ENCODE data around the gene MAP3K8. TPM values are rescaled to one million over a fixed set of nuclear protein-coding genes. Genes with fewer than 3 reads are reported as not detected.

Gene MAP3K8
- total RNA-seq, 4 donors from 2014 or later, result 18.4 to 63.8 (median 28.5) TPM

GRCh38 chr10:30396698-30397097, 37.3 kb upstream of the MAP3K8 start:
- Histone ChIP-seq H3K27ac (no peak overlapping the region), H3K36me3 (no peaks in the 10 kb centered on the region), H3K9me3 (no peaks in the 10 kb centered on the region), H3K4me1 (peaks cover 0 to 16% (median 0%) of the 10 kb centered on the region in 3 donors), H3K4me3 (no peak overlapping the region), H3K27me3 (no peaks in the 10 kb centered on the region)
- ATAC-seq, result no peak
- TF ChIP-seq POLR2A (IDR thresholded peaks at IDR 0.05) (no peak), EP300 (IDR thresholded peaks at IDR 0.05) (no peak), POLR2AphosphoS5 (IDR thresholded peaks at IDR 0.05) (no peak), CTCF (IDR thresholded peaks at IDR 0.05) (no peak)
- 71 to 78% methylated on average over 1 to 2 of the region's 2 CpGs for WGBS, 2 donors (ENCODE audit: low coverage in 1 of 2)

DNA sequence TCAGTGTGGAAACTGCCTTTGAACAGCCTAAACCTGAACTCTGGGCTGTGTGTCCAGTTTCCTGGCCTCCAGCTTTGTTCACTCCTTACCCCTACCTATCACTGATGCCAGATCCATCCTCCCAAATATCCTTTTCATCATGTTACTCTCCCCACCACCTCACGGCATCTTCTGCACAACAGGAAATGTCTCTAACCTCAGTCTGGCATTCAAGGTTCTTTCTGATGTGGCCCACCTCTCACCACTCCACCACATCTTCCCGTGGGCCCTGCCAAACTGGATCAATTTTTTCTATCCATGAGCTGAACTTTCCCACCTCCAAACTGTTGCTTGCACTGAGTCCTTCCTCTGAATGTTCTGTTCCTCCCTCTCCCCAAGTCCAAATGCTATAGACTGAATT, 35.8 kb upstream of the MAP3K8 start:
- no peak overlapping the region for H3K27ac ChIP-seq
- no peaks in the 10 kb centered on the region for H3K27me3 ChIP-seq
- H3K4me3 ChIP-seq, result no peak overlapping the region
- H3K36me3 ChIP-seq, result no peaks in the 10 kb centered on the region
- H3K9me3 ChIP-seq, result no peaks in the 10 kb centered on the region
- TF ChIP-seq POLR2AphosphoS5 (IDR thresholded peaks at IDR 0.05) (no peak), EP300 (IDR thresholded peaks at IDR 0.05) (no peak), POLR2A (IDR thresholded peaks at IDR 0.05) (no peak), CTCF (IDR thresholded peaks at IDR 0.05) (no peak)
- no peak for ATAC-seq
- H3K4me1 ChIP-seq, result peaks cover 0 to 8% (median 0%) of the 10 kb centered on the region in 3 donors
- WGBS, 2 donors (ENCODE audit: low coverage in 1 of 2), result 74 to 100% methylated on average over 2 of the region's 2 CpGs

- 85 to 100% methylated on average over 1 to 3 of the region's 4 CpGs for WGBS, 2 donors (ENCODE audit: low coverage in 1 of 2)
- ATAC-seq, result no peak
- no peak overlapping the region for H3K4me3 ChIP-seq
- H3K27ac ChIP-seq, result no peak overlapping the region
- H3K27me3 ChIP-seq, result no peaks in the 10 kb centered on the region
- H3K36me3 ChIP-seq, result no peaks in the 10 kb centered on the region
- peaks cover 0 to 8% (median 0%) of the 10 kb centered on the region in 3 donors for H3K4me1 ChIP-seq
- no peaks in the 10 kb centered on the region for H3K9me3 ChIP-seq
- TF ChIP-seq POLR2AphosphoS5 (IDR thresholded peaks at IDR 0.05) (no peak), EP300 (IDR thresholded peaks at IDR 0.05) (no peak), CTCF (IDR thresholded peaks at IDR 0.05) (no peak), POLR2A (IDR thresholded peaks at IDR 0.05) (no peak)
These were observed 35.2 kb upstream of the MAP3K8 start for GRCh38 chr10:30398788-30399187.

GRCh38 chr10:30403494-30403893, 30.5 kb upstream of the MAP3K8 start:
- no peaks in the 10 kb centered on the region for H3K4me1 ChIP-seq
- no peak overlapping the region for H3K27ac ChIP-seq
- H3K9me3 ChIP-seq, result peaks cover 0 to 16% (median 0%) of the 10 kb centered on the region in 3 donors
- WGBS, 2 donors (ENCODE audit: low coverage in 1 of 2), result 97 to 100% methylated on average over 5 to 9 of the region's 18 CpGs
- ATAC-seq, result no peak
- no peak overlapping the region for H3K4me3 ChIP-seq
- TF ChIP-seq POLR2AphosphoS5 (IDR thresholded peaks at IDR 0.05), result no peak
- no peak for TF ChIP-seq POLR2A (IDR thresholded peaks at IDR 0.05)
- no peak for TF ChIP-seq CTCF (IDR thresholded peaks at IDR 0.05)
- no peak for TF ChIP-seq EP300 (IDR thresholded peaks at IDR 0.05)
- no peaks in the 10 kb centered on the region for H3K36me3 ChIP-seq
- no peaks in the 10 kb centered on the region for H3K27me3 ChIP-seq

GRCh38 chr10:30404540-30404939, 29.4 kb upstream of the MAP3K8 start:
- no peak for TF ChIP-seq EP300 (IDR thresholded peaks at IDR 0.05)
- no peak for TF ChIP-seq POLR2AphosphoS5 (IDR thresholded peaks at IDR 0.05)
- no peak for TF ChIP-seq CTCF (IDR thresholded peaks at IDR 0.05)
- TF ChIP-seq POLR2A (IDR thresholded peaks at IDR 0.05), result no peak
- Histone ChIP-seq H3K27me3 (no peaks in the 10 kb centered on the region), H3K4me3 (no peak overlapping the region), H3K27ac (no peak overlapping the region), H3K36me3 (no peaks in the 10 kb centered on the region), H3K9me3 (peaks cover 0 to 16% (median 0%) of the 10 kb centered on the region in 3 donors), H3K4me1 (no peaks in the 10 kb centered on the region)
- WGBS, 2 donors (ENCODE audit: low coverage in 1 of 2), result 86 to 89% methylated on average over 2 to 5 of the region's 5 CpGs
- no peak for ATAC-seq

Data from gastroesophageal sphincter (tissue), 4 donors.